ENCODE data around the gene IER3.
"Not testable (repeated sequence)": the region's sequence is repeated elsewhere in the genome, so short reads cannot be mapped to it uniquely, and the experiment has no call there.

The IER3 gene

DNA sequence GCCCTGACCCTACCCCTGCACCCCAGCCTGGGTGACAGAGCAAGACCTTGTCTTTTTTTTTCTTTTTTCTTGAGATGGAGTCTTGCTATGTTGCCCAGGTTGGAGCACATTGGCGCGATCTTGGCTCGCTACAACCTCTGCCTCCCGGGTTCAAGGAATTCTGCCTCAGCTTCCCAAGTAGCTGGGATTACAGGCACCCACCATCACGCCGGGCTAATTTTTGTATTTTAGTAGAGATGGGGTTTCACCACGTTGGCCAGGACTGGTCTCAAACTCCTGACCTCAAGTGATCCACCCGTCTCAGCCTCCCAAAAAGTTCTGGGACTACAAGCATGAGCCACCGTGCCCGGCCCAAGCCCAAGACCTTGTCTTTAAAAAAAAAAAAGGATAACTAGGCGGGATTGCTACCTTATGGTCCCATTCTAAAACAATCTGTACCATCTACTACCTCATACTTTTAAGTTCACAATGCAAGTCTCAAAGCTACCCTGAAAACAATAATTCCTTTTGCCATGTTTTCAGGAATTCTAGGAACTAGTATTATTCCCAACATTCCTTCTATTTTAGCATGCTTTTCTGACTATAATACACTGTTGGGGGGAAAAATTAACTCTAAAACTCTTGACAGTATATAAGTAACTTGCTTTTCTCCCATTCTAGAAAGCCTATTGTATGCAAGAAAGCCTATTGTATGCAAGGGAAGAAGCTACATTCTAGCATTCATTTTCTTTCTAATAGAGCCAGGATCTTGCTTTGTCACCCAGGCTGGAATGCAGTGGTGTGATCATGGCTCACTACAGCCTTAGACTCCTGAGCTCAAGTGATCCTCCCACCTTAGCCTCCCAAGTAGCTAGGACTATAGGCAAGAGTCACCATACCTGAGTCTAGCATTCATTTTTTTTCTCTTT, 17.6 kb downstream of the IER3 start:
- intact Hi-C loops (cut with DNase I) = no loop called here
- DNase-seq = peak in 1 of 10 donors; percentile 45

DNA sequence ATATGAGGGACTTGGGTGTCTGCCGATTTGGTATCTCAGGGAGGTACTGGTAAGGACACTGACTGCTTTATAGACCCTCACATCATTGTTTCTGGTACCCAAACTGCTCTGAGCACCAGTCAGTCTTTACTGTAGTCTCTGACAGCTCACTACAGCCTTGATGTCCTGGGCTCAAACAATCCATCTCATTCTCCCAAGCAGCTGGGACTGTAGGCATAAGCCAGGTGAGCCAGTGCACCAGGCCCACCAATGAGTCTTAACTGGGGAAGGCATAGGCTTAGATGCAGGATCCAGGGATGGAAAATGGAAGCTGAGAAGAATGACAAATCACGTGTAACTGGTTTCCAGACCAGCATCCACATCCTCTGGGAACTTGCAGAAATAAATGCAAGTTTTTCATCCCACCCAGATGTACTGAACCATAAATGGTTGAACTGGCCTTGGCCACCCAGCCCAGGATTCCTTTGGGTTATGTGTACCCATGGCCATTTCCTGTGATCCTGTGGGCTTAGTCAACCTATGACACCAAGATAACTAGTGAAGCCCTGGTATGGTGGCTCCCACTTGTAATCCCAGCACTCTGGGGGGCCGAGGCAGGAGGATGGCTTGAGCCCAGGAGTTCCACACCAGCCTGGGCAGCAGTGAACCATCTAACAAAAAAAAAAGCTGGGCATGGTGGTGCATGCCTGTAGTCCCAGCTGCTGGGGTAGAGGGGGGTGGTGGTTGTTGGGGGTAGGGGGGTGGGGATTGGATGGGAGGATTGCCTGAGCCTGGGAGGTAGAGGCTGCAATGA, 18.4 kb downstream of the IER3 start:
- intact Hi-C loops (cut with DNase I) = no loop called here

DNA sequence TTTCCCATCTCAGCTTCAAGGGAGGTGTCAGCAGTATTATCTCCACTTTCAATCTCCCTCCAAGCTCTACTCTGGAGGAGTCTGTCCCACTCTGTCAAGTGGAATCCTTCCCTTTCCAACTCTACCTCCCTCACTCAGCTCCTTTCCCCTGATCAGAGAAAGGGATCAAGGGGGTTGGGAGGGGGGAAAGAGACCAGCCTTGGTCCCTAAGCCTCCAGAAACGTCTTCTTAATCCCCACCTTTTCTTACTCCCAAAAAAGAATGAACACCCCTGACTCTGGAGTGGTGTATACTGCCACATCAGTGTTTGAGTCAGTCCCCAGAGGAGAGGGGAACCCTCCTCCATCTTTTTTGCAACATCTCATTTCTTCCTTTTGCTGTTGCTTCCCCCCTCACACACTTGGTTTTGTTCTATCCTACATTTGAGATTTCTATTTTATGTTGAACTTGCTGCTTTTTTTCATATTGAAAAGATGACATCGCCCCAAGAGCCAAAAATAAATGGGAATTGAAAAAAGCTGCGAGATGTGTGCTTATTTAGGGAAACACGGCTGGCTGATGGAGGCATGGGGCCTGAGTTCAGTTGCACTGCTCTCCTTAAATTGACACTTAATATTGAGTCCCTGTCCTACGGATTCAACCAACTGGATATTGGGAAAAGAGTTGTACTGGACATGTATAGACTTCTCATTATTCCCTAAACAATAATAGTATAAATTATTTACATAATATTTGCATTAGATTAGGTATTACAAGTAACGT, 19.3 kb downstream of the IER3 start:
- no peak for DNase-seq
- intact Hi-C loops (cut with DNase I) = no loop called here

More for the DNA sequence above, 18.4 kb downstream of the IER3 start:
- DNase-seq = peak in 1 of 10 donors; percentile 40

DNA sequence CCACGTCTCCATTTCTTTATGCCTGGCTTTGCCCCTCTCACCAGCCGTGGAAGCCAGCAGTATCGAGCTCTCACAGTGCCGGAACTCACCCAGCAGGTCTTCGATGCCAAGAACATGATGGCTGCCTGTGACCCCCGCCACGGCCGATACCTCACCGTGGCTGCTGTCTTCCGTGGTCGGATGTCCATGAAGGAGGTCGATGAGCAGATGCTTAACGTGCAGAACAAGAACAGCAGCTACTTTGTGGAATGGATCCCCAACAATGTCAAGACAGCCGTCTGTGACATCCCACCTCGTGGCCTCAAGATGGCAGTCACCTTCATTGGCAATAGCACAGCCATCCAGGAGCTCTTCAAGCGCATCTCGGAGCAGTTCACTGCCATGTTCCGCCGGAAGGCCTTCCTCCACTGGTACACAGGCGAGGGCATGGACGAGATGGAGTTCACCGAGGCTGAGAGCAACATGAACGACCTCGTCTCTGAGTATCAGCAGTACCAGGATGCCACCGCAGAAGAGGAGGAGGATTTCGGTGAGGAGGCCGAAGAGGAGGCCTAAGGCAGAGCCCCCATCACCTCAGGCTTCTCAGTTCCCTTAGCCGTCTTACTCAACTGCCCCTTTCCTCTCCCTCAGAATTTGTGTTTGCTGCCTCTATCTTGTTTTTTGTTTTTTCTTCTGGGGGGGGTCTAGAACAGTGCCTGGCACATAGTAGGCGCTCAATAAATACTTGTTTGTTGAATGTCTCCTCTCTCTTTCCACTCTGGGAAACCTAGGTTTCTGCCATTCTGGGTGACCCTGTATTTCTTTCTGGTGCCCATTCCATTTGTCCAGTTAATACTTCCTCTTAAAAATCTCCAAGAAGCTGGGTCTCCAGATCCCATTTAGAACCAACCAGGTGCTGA, 20.3 kb downstream of the IER3 start:
- DNase-seq = peak in 1 of 10 donors; percentile 67
- intact Hi-C loops (cut with DNase I) = not testable (repeated sequence)

DNA sequence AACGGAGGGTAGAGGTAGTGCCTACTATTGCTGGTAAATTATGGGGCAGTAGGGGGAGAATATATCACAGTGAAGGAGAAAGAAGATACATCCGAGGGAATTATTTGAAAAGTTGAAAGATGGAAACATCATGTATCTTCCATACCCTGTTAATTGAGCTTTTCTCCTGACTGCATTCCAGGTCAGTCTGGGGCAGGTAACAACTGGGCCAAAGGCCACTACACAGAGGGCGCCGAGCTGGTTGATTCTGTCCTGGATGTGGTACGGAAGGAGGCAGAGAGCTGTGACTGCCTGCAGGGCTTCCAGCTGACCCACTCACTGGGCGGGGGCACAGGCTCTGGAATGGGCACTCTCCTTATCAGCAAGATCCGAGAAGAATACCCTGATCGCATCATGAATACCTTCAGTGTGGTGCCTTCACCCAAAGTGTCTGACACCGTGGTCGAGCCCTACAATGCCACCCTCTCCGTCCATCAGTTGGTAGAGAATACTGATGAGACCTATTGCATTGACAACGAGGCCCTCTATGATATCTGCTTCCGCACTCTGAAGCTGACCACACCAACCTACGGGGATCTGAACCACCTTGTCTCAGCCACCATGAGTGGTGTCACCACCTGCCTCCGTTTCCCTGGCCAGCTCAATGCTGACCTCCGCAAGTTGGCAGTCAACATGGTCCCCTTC, 21.0 kb downstream of the IER3 start:
- intact Hi-C loops (cut with DNase I) = not testable (repeated sequence)
- DNase-seq = peak in 1 of 10 donors; percentile 67

DNA sequence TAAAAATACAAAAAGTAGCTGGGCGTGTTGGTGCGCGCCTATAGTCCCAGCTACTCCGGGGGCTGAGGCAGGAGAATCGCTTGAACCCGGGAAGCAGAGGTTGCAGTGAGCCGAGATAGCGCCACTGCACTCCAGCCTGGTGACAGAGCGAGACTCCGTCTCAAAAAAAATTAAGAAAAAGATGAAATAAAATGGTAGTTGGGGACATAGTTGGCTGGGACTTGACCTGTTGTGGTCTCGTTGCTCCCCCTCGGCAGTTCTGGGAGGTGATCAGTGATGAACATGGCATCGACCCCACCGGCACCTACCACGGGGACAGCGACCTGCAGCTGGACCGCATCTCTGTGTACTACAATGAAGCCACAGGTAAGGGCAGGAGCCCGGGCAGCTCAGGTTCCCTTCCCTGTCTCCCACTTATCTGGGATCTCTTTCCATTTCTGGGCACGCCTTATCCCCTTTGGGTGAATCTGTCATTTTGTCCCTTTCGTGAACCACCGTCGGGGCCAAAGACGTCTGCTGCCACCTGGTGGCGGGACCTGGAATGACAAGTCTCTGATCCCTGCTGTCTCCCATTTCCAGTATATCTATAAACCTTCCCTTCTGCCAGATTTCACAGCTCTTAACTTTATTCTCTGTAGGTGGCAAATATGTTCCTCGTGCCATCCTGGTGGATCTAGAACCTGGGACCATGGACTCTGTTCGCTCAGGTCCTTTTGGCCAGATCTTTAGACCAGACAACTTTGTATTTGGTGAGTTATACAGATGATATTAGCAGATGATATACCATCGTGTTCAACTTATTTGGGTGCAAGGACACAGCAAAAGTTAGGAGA, 21.9 kb downstream of the IER3 start:
- peak; percentile 70 to 96 (median 84) for DNase-seq
- intact Hi-C loops (cut with DNase I) = loop anchor here (1.0 kb wide), 1 partner anchor 43 kb away; no protein-coding TSS in a partner anchor

DNA sequence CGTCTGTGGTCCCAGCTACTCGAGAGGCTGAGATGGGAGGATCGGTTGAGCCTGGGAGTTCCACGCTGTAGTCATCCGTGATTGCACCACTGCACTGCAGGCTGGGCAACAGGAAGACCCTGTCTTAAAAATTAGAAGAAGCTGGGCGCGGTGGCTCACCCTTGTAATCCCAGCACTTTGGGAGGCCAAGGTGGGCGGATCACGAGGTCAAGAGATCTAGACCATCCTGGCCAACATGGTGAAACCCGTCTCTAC, 22.4 kb downstream of the IER3 start:
- peak in 1 of 10 donors; percentile 77 for DNase-seq
- intact Hi-C loops (cut with DNase I) = loop anchor here (1.0 kb wide), 1 partner anchor 43 kb away; no protein-coding TSS in a partner anchor

DNA sequence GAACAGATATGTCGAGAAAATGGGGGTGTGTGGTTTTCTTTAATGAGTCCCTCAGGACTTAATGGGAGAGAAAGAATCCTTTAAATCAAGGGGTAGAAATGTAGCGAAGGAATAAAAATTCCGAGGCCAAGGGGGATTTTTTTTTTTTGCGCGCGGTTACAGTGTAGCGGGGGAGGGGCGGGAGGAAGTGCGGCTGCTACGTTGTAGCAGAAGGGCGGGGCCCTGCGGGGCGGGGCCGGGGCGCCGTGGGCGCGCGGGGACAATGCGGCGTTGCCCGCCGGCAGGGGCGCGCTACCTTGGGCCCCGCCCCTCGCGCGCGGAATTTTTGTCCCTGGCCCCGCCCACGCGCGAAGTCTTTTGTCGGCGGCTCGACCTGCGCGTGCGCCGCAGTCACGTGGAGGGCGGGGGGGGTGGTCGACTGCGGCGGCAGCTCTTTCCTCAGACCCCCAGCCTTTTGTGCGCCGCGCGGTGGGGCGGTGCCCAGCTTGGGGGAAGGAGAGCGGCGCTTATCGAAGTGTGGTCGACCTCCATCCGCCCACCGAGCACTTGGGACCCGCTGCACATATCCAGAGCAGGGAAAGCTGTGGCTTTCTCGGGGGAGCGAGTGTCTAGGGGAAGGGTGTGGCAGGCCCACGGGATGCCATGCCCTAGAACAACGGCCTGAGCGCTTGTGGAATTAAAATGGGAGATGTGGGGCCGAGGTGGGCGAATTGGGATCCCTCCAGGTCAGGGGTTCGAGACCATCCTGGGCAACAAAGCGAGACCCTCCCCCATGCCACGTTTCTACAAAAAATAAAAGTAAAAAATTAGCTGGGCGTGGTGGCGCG, 22.9 kb downstream of the IER3 start:
- DNase-seq = peak; percentile 73 to 98 (median 86)
- intact Hi-C loops (cut with DNase I) = loop anchor here (1.0 kb wide), 1 partner anchor 42 kb away; no protein-coding TSS in a partner anchor

DNA sequence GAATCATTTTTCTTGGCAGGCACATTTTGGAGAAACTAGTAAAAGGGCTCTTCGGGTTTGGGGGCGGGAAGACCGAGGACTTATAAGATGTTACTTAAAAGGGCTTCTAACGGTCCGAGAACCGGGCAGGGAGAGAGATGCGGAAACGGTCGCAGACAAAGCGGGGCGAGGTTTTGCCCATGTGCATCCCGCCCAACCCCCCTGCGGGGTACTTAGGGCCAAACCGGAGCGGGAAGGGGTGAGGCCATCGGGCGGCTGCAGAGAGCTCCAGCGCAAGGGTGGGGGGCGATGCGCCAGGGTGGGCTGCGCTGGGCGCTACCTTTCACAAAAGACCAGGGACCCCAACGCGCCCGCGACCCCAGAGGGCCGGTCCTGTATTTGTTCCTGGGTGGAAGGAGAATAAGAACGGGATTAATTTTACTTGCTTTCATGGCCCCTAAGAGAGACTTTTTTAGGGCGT, 23.6 kb downstream of the IER3 start:
- intact Hi-C loops (cut with DNase I) = no loop called here
- peak in 7 of 10 donors; percentile 41 to 91 (median 50) for DNase-seq

DNA sequence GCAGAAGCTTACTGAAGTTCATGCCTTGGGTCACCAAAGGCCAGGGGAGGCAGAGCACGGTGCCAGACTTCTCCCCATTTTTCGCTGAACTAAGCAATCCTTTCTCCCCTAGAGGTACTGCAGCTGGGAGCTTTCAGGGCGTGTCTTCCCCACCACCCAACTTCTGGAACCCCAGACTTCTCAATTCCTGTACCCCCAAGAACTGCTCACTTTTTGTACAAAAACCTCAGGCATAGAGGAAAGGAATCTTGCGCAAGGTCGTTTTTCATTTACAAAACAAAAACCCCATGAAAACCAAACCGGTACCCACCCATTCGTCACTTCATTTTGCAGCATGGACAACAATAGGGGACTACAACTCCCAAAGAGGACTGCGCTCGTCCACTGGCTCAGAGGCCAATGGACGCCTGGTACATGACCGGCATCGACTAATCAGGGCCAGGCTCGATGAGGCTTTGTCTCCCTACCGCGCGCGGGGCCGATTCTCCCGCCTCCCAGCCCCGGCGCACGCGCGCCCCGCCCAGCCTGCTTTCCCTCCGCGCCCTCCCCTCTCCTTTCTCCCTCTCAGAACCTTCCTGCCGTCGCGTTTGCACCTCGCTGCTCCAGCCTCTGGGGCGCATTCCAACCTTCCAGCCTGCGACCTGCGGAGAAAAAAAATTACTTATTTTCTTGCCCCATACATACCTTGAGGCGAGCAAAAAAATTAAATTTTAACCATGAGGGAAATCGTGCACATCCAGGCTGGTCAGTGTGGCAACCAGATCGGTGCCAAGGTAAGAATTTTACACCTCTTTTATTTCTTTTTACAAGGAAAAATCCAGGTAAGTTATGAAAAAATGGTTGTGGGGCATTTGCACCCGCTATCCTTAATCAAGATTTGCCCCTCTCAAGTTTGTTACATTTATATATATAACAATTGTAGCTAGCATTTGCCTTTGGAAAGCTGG, 24.3 kb downstream of the IER3 start, which contains the start of gene TUBB:
TUBB (plus strand) TSS at position 562 of the 947 bp plus-strand sequence; CDS start at position 717, 155 bp downstream.
- intact Hi-C loops (cut with DNase I) = no loop called here

DNA sequence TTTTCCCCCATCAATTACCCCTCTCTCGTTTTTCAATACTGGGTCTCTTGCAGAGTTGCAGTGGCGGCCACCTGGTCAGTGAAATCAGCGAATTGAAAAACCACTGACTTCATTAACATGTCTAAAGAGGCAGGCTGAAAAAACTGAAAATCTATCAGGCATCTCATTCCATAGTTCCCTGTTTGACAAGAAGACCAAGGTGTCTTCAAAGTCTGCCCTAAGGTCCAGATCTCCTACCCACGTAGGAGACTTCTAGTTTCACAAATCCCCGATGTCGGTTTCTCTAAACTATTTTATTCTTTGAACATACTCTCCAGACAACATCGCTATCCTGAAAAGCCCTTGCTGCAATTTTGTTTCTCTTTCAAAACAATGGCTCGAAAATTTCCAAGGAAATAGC, 25.0 kb downstream of the IER3 start:
- peak in 1 of 10 donors; percentile 12 for DNase-seq
- intact Hi-C loops (cut with DNase I) = no loop called here

More for the DNA sequence above, 24.3 kb downstream of the IER3 start, which contains the start of gene TUBB:
- DNase-seq = peak; percentile 95 to 99 (median 98)

DNA sequence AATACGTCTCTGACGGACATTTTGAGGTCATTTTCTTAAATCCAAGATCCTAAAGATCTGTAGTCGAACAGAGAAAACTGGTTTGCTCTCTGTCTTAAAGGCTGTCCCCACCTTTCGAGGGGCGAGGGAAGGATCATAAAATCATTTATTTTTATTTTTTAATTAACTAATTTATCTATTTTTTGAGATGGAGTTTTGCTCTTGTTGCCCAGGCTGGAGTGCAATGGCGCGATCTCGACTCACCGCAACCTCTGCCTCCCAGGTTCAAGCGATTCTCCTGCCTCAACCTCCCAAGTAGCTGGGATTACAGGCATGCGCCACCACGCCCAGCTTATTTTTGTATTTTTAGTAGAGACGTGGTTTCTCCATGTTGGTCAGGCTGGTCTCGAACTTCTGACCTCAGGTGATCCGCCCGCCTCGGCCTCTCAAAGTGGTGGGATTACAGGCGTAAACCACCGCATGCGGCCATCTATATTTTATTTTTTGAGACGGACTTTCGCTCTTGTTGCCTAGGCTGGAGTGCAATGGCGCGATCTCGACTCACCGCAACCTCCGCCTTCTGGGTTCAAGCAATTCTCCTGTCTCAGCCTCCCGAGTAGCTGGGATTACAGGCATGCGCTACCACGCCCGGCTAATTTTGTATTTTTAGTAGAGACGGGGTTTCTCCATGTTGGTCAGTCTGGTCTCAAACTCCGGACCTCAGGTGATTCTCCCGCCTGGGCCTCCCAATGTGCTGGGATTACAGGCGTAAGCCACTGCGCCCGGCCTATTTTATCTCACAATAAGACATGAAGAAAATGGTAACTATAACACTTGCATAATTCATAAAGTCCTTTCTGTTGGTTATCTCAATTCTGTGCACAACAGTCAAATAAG, 26.3 kb downstream of the IER3 start:
- intact Hi-C loops (cut with DNase I) = loop anchor here (2.0 kb wide), 1 partner anchor 71 kb away; the partner anchor contains the start of gene C6orf136
- DNase-seq = not testable (repeated sequence)

DNA sequence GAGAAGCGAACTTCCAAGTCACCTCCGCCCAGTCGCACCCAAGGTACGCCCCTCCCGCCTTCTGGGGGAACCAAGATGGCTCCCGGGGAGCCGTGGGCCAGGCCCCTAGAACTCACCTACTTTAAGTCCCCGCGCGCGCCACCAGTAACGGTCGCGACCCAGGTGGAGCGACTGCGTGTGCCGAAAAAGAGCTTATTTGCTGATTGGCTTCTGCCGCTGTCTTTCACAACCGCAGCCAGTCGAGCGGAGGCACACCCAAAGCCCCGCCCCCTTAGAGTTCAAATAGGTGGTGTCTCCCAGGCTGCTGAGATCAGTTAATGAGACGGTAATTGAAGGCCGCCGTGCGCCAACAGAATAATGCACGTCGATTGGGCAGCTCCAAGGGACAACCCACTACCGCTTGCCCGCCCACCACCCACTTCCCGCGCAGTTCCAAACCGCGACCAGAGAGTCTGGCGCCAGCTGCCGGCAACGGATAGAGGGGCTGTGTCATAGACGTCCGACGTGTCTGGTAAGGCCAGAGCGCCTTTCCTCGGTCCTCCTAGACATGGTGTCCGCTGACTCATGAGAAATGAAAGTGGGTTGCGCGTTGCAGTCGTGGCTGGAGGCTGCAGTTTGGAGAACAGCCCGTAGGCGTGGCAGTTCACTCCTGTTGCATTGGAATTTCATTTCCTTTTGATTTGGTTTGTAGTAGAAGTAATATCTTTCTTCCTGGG, 27.1 kb downstream of the IER3 start, which contains the start of gene MDC1:
MDC1 (minus strand) TSS at position 153 of the 716 bp plus-strand sequence. CDS start 2,106 bp downstream, outside the sequence.
- DNase-seq = peak; percentile 98 to 100 (median 100)
- intact Hi-C loops (cut with DNase I) = loop anchor here (2.0 kb wide), 1 partner anchor 70 kb away; the partner anchor contains the start of gene C6orf136

DNA sequence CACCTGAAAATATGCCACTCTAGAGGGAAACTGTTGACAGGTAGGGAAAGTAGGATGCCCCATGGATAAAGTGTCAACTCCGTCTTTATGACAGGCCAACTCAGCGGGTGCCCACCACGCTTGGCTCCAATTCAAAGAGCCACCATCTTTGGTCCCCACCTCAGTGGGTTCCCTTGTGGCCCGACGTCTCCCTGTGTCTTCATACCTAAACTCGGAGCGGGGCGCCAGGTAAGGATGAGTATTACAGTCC, 27.5 kb downstream of the IER3 start:
- intact Hi-C loops (cut with DNase I) = loop anchor here (2.0 kb wide), 1 partner anchor 70 kb away; the partner anchor contains the start of gene C6orf136
- DNase-seq = no peak
